Right lobe of liver (tissue), 6 donors: ENCODE measurements around the gene PHACTR2. TPM values are rescaled to one million over a fixed set of nuclear protein-coding genes. Genes with fewer than 3 reads are reported as not detected.
"Not testable (repeated sequence)": the region's sequence is repeated elsewhere in the genome, so short reads cannot be mapped to it uniquely, and the experiment has no call there.

Experiments used
- ATAC-seq, 4 donors: fragments of 200-7000 bp; cut with Tn5 transposase; one replicate each; pipeline ENCODE4 v1.9.1; 2020; ENCODE audit warnings: mild to moderate bottlenecking in 4 of 4, moderate library complexity in 4 of 4
- DNase-seq, 3 donors: peaks; one replicate each; pipeline ENCODE4 v3.0.0-alpha.2; 2020
- H3K27ac ChIP-seq, 3 donors: fragments of 200-600 bp; one replicate each; pipeline ENCODE4 v1.8.0; 2022
- H3K27me3 ChIP-seq, 2 donors: fragments of 200-600 bp; one replicate each; pipeline ENCODE4 v1.8.0; 2022
- H3K36me3 ChIP-seq, 4 donors: fragments of 200-600 bp; sonication (generic) in 1 of 4; one replicate each; pipeline versions ENCODE4 v1.5.1 to v1.8.0; 2017 to 2022; ENCODE audit warnings: control low read depth in 1 of 4
- H3K4me1 ChIP-seq, 4 donors: fragments of 200-600 bp; sonication (generic) in 1 of 4; one replicate each; pipeline versions ENCODE4 v1.5.1 to v1.8.0; 2017 to 2022; ENCODE audit warnings: control low read depth in 1 of 4
- H3K4me3 ChIP-seq, 3 donors: fragments of 200-600 bp; one replicate each; pipeline ENCODE4 v1.8.0; 2022
- H3K9me3 ChIP-seq, 4 donors: fragments of 200-600 bp; sonication (generic) in 1 of 4; one replicate each; pipeline versions ENCODE4 v1.5.1 to v1.8.0; 2017 to 2022; ENCODE audit warnings: control low read depth in 1 of 4
- POLR2A ChIP-seq: fragments of 450-650 bp; IDR thresholded peaks from one replicate; pipeline ENCODE4 v1.6.1; 2017; ENCODE audit warnings: antibody characterized with exemption, mild to moderate bottlenecking
- WGBS: methylation state at CpG from one replicate; pipeline ENCODE4 v1.1.6; 2018; ENCODE audit warnings: low coverage, low lambda C conversion rate; ENCODE audit not compliant: insufficient coverage; ENCODE audit errors: missing lambda C conversion rate; 5-methylcytosine and 5-hydroxymethylcytosine counted together
- intact Hi-C, 2 donors: fragments of 100-400 bp; cut with DNase I; formaldehyde crosslinking; loops; one replicate each; pipeline versions ENCODE4 v1.11.2 to v1.14.1; 2022
- long read RNA-seq: library from polyadenylated mRNA; unstranded; transcript quantifications from one replicate; pipeline ENCODE4 v2.0.0, GENCODE V29; 2019
- total RNA-seq, 6 experiments: library from RNA; depleted of rRNA in 2 of 6; stranded (reverse); fragments of >200 nt in 2 of 6; fragmentation: NEBNext Ultra II Directional in 3 of 6; extraction: Animal tissue kit (Norgen Biotek cat#: 25700) in 3 of 6; gene quantifications; one replicate each; pipeline versions ENCODE4 v1.1.0 to v1.2.4, GENCODE V29; 2016 to 2023
- TF ChIP-seq, protein P1 (sequence below), 4 donors: fragments of 200-600 bp in 3 of 4; fragments of 450-650 bp in 1 of 4; IDR thresholded peaks; one replicate each; pipeline versions ENCODE4 v1.5.1 to v1.8.0; 2016 to 2022; ENCODE audit warnings: antibody characterized with exemption in 4 of 4, mild to moderate bottlenecking in 2 of 4
- donor health status: DM: no; HTN: yes; CAD: no.
- donor health status: DM: no; HTN: no; CAD: no.
- donor health status: DM: no; HTN: no; CAD: no.
- donor health status: DM: no; HTN: yes; CAD: no.
- donor health status: DM: no; HTN: yes; CAD: no.

The PHACTR2 gene
- 10 to 100 TPM; 14.0 to 62.7 (median 20.9) TPM for total RNA-seq
- long read RNA-seq, partial matches to known transcripts = 1 of 3 reads
- long read RNA-seq, other reads (novel, unspliced or antisense) = 1 of 3 reads

DNA sequence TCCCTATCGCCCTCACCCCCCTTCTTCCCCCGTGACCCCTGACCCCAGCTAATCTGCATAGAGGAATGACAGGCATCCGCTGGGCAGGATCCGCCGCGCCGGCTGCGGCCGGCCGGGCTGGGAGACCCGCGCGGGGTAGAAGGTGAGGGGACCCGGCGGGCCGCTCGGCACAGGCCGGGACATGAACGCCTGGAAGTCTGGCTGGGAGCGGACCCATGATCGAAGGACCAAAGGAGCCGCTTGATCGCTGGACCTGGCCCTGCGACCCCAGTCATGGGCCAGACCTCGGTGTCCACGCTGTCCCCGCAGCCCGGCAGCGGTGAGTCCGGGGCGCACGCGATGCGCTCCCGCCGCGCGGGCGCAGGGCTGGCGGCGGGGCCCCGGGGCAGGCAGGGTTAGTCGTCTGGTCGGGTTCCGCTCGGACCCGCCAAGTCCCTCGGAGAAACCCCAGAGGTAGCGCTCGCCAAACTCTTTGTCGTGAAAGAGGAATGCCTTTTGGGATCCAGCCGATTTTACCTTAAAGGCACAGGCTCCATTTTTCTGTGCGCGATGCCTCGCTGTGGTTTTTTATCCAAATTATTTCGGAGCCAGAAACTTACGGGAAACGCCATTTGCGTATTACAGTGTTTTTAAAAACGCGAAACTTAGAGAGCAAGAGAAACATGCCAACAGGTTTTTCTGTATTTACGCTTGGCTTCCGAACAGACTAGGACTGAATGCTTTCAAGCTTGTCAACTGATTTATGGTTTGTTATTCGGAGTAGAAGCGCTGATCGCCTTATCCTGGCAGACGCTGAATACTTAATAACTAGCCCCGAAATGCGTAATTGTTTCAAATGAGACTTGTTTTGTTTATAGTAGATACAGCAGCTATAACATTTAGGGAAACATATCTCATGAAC is at the start of gene PHACTR2:
Gene PHACTR2, plus strand, starts transcription at position 75 of the 901 bp plus-strand sequence. Its CDS starts 199 bp downstream, at position 274.
- Histone ChIP-seq H3K4me1 (peaks cover 0 to 37% (median 0%) of the 10 kb centered on the region in 4 donors), H3K27ac (peak within 1 kb of the TSS; percentile 84 to 95 (median 89)), H3K4me3 (peak within 1 kb of the TSS; percentile 78 to 82 (median 80)), H3K27me3 (no peaks in the 10 kb centered on the region), H3K9me3 (no peaks in the 10 kb centered on the region), H3K36me3 (no peaks in the 10 kb centered on the region)
- WGBS = 8% methylated on average over 19 of the region's 69 CpGs
- peak; percentile 88 to 95 (median 92) for ATAC-seq
- peak; percentile 82 for TF ChIP-seq POLR2A
- TF ChIP-seq, protein P1, sequence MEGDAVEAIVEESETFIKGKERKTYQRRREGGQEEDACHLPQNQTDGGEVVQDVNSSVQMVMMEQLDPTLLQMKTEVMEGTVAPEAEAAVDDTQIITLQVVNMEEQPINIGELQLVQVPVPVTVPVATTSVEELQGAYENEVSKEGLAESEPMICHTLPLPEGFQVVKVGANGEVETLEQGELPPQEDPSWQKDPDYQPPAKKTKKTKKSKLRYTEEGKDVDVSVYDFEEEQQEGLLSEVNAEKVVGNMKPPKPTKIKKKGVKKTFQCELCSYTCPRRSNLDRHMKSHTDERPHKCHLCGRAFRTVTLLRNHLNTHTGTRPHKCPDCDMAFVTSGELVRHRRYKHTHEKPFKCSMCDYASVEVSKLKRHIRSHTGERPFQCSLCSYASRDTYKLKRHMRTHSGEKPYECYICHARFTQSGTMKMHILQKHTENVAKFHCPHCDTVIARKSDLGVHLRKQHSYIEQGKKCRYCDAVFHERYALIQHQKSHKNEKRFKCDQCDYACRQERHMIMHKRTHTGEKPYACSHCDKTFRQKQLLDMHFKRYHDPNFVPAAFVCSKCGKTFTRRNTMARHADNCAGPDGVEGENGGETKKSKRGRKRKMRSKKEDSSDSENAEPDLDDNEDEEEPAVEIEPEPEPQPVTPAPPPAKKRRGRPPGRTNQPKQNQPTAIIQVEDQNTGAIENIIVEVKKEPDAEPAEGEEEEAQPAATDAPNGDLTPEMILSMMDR (IDR thresholded peaks at IDR 0.05) = no peak
- intact Hi-C loops = loop anchor here in 1 of 2 donors (10.0 kb wide), 1 partner anchor 73 kb away; no protein-coding TSS in a partner anchor
- peak; percentile 84 to 87 (median 84) for DNase-seq

DNA sequence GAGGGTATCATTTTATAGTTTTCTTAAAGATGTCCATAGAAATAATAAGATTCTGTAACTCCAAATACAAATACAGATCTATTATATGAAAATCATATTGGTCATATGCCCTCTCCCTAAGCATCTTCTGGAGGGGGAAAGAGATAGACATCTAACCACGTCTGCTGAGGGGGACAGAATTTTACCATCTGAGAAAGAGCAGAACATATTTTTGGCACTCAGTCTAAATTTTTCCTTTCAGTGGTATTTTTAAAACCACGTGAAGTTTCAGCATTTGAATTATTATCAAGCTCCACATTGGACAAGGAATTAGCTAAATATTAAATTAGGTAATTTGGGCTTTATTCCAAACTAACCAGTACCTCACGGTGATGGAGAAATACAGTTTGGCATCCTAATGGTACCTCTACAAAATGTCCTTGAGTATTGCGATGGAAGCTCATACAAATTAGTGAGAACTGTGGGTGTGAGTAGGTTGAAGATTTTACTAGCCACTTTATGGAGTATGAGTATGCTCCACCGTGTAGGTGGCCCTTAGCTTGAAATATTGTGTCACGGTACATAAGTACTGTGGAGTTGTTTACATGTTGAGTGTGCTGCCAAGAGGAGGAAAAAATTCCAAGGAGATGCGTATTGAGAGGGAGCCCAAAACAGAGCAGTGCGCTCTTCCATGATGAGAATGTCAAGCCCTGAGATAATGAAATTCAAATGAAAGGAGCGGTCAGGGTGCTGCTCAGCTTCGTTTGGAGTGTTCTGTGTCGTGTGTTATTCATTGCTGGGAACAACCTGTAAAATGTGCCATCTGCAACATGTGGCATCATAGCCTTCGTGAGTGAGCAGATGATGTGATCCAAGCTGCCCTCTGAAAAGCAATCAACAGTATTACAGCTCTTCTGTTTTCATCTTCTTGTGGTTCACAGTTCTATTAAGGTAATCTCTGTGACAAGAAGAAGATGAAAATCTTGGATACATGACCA is 48.4 kb upstream of the PHACTR2 start:
- no peaks in the 10 kb centered on the region for H3K4me1 ChIP-seq
- no peak for ATAC-seq
- H3K4me3 ChIP-seq = no peak overlapping the region
- intact Hi-C loops = no loop called here
- no peak overlapping the region for H3K27ac ChIP-seq
- no peaks in the 10 kb centered on the region for H3K9me3 ChIP-seq
- no peak for DNase-seq
- WGBS = 66% methylated on average over 11 of the region's 12 CpGs
- TF ChIP-seq, protein P1 (IDR thresholded peaks at IDR 0.05) = no peak
- TF ChIP-seq POLR2A = no peak
- H3K36me3 ChIP-seq = no peaks in the 10 kb centered on the region
- no peaks in the 10 kb centered on the region for H3K27me3 ChIP-seq

DNA sequence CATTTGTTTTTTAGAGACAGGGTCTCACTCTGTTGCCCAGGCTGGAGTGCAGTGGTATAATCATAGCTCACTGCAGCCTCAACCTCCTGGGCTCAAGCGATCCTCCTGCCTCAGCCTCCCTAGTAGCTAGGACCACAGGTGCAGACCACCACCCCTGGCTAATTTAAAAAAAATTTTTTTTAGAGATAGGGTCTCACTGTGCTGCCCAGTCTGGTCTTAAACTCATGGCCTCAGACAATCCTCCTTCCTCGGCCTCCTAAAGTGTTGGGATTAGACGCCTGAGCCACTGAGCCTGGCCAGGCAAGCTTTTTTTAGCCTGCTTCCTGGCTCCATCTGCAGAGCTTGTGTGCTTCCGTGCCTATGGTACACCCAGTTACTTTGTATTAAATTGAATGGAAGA is 46.6 kb upstream of the PHACTR2 start:
- WGBS = 100% methylated on average over 3 of the region's 4 CpGs
- intact Hi-C loops, DNase-seq, H3K9me3 ChIP-seq, H3K27me3 ChIP-seq, H3K27ac ChIP-seq, ATAC-seq, H3K36me3 ChIP-seq, H3K4me1 ChIP-seq, H3K4me3 ChIP-seq: not testable (repeated sequence)

DNA sequence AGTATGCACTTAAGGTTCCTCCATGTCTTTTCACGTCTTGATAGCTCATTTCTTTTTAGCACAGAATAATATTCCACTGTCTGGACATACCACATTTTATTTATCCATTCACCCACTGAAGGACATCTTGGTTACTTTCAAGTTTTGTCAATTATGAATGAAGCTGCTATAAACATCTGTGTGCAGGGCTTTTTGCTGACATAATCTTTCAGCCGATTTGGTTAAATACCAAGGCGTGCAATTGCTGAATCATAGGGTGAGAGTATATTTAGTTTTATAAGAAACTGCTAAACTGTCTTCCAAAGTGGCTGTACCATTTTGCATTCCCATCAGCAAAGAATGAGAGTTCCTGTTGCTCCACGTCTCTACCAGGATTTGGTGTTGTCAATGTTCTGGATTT is 44.9 kb upstream of the PHACTR2 start:
- ATAC-seq = no peak
- intact Hi-C loops = no loop called here

More for the DNA sequence above, 44.9 kb upstream of the PHACTR2 start:
- no peak for TF ChIP-seq POLR2A
- TF ChIP-seq, protein P1 (IDR thresholded peaks at IDR 0.05) = no peak
- Histone ChIP-seq H3K4me3 (no peak overlapping the region), H3K9me3 (no peaks in the 10 kb centered on the region), H3K27me3 (no peaks in the 10 kb centered on the region), H3K36me3 (no peaks in the 10 kb centered on the region), H3K27ac (no peak overlapping the region), H3K4me1 (no peaks in the 10 kb centered on the region)
- 66% methylated on average over 4 of the region's 4 CpGs for WGBS
- DNase-seq = no peak
